Common myeloid progenitor, CD34-positive (primary cell): Measurements from ENCODE around the gene IRAK1.
A peak's percentile ranks its signal among the peaks of the same experiment; 100 is the strongest.

Source experiments
- CTCF ChIA-PET: fragments of 350-600 bp; sonication (Branson Sonifier 250); formaldehyde crosslinking; loops from one replicate; lab custom pipeline; 2021; ENCODE audit warnings: antibody characterized with exemption; lab: Charles Lee
- POLR2A ChIA-PET: fragments of 350-600 bp; sonication (Branson Sonifier 250); formaldehyde crosslinking; loops from one replicate; lab custom pipeline; 2021; ENCODE audit warnings: antibody characterized with exemption; lab: Charles Lee
- DNase-seq, 3 donors: peaks; one replicate each; pipeline versions ENCODE4 v3.0.0 to v3.0.0-alpha.2; 2013
- H3K27ac ChIP-seq, 2 experiments: 1 replicate in 1 of 2; 2 replicates in 1 of 2; pipeline ENCODE4 v1.7.0; 2013; ENCODE audit warnings: inconsistent platforms in 2 of 2, low read length in 2 of 2, mild to moderate bottlenecking in 2 of 2, low read depth in 1 of 2, moderate library complexity in 1 of 2; ENCODE audit not compliant: severe bottlenecking in 2 of 2, insufficient read depth in 1 of 2, poor library complexity in 1 of 2
- H3K27me3 ChIP-seq, 5 experiments: replicated peaks in 2 of 5; 1 replicate in 3 of 5; 2 replicates in 2 of 5; pipeline versions ENCODE4 v1.6.1 to v1.7.0; 2013; ENCODE audit warnings: low read length in 4 of 5, mild to moderate bottlenecking in 2 of 5, moderate library complexity in 2 of 5, inconsistent platforms in 1 of 5; ENCODE audit not compliant: insufficient read depth in 5 of 5, control insufficient read depth in 4 of 5
- H3K36me3 ChIP-seq, 4 experiments: 1 replicate in 2 of 4; 2 replicates in 2 of 4; pipeline versions ENCODE4 v1.6.1 to v1.7.0; 2013; ENCODE audit warnings: low read length in 3 of 4, control low read depth in 1 of 4, mild to moderate bottlenecking in 1 of 4; ENCODE audit not compliant: control insufficient read depth in 4 of 4, insufficient read depth in 4 of 4
- H3K4me1 ChIP-seq, 4 experiments: 1 replicate in 3 of 4; 2 replicates in 1 of 4; pipeline versions ENCODE4 v1.6.1 to v1.7.1; 2013; ENCODE audit warnings: low read length in 3 of 4, mild to moderate bottlenecking in 3 of 4, control low read depth in 1 of 4, inconsistent platforms in 1 of 4, moderate library complexity in 1 of 4; ENCODE audit not compliant: control insufficient read depth in 4 of 4, insufficient read depth in 4 of 4; ENCODE audit errors: control extremely low read depth in 1 of 4
- H3K4me3 ChIP-seq, 7 experiments: 1 replicate in 4 of 7; 2 replicates in 3 of 7; pipeline versions ENCODE4 v1.5.1 to v1.7.0; 2013; ENCODE audit warnings: mild to moderate bottlenecking in 7 of 7, low read length in 6 of 7, moderate library complexity in 6 of 7, inconsistent platforms in 2 of 7, low read depth in 2 of 7, control low read depth in 1 of 7; ENCODE audit not compliant: insufficient read depth in 4 of 7, control insufficient read depth in 1 of 7; ENCODE audit errors: extremely low read depth in 1 of 7
- H3K9me3 ChIP-seq, 5 experiments: 1 replicate in 4 of 5; 2 replicates in 1 of 5; pipeline versions ENCODE4 v1.6.1 to v1.7.1; 2013; ENCODE audit warnings: low read length in 4 of 5, mild to moderate bottlenecking in 2 of 5, inconsistent platforms in 1 of 5, low read depth in 1 of 5, moderate library complexity in 1 of 5; ENCODE audit not compliant: control insufficient read depth in 4 of 5, insufficient read depth in 2 of 5; ENCODE audit errors: control extremely low read depth in 1 of 5
- WGBS: methylation state at CpG from one replicate; pipeline ENCODE4 v1.1.5; 2013; ENCODE audit not compliant: insufficient coverage; 5-methylcytosine and 5-hydroxymethylcytosine counted together

Gene IRAK1

GRCh38 chrX:153973127-153974002, 46.3 kb downstream of the IRAK1 start:
- Histone ChIP-seq H3K27me3 (peaks cover 0 to 12% (median 0%) of the 10 kb centered on the region in 5 experiments), H3K4me3 (peak overlapping the region in 6 of 7 experiments; percentile 67 to 96 (median 90)), H3K9me3 (no peaks in the 10 kb centered on the region), H3K36me3 (peaks cover 0 to 7% (median under 1%) of the 10 kb centered on the region in 4 experiments), H3K27ac (peak overlapping the region; percentile 54 to 99), H3K4me1 (peaks cover 2 to 37% (median 35%) of the 10 kb centered on the region in 4 experiments)
- 84% methylated on average over 10 of the region's 20 CpGs for WGBS
- ChIA-PET CTCF (interaction anchor here (0.9 to 1.4 kb wide), 2 partner anchors 29 to 39 kb away, joined by 3 read pairs; no protein-coding TSS in a partner anchor), POLR2A (interaction anchor here (1.2 kb wide), 1 partner anchor 29 kb away, joined by 4 read pairs; no protein-coding TSS in a partner anchor)
- no peak for DNase-seq

- CTCF ChIA-PET, result no interaction called here
- Histone ChIP-seq H3K27me3 (peaks cover 0 to 13% (median 0%) of the 10 kb centered on the region in 5 experiments), H3K9me3 (no peaks in the 10 kb centered on the region), H3K4me3 (peak within 1 kb of the TSS; percentile 80 to 97 (median 93)), H3K4me1 (peaks cover 10 to 45% (median 43%) of the 10 kb centered on the region in 4 experiments), H3K27ac (peak within 1 kb of the TSS; percentile 98 to 99), H3K36me3 (peaks cover 0 to 7% (median under 1%) of the 10 kb centered on the region in 4 experiments)
- DNase-seq, result peak; percentile 79 to 94 (median 92)
- POLR2A ChIA-PET, result interaction anchor here (1.9 to 2.2 kb wide), 2 partner anchors 30 to 46 kb away, joined by 7 to 11 read pairs; partner anchors contain the start of gene ARHGAP4
- 18% methylated on average over 87 of the region's 103 CpGs for WGBS
Measured at GRCh38 chrX:153972368-153973126, 47.2 kb downstream of the IRAK1 start, which contains the start of gene TMEM187. Gene TMEM187 (plus strand): TSS chrX:153972754. CDS start chrX:153982063, 9,309 bp downstream.

- WGBS, result 14% methylated on average over 89 of the region's 96 CpGs
- ChIA-PET CTCF (interaction anchor here (4.2 kb wide), 1 partner anchor 46 kb away, joined by 17 read pairs; the partner anchor contains the start of gene ARHGAP4), POLR2A (interaction anchor here (0.6 to 2.2 kb wide), 5 partner anchors 31 to 525 kb away, joined by 4 to 11 read pairs (median 4); partner anchors contain the start of genes ARHGAP4 and RPL10)
- Histone ChIP-seq H3K27ac (peak within 1 kb of the TSS; percentile 98 to 99), H3K4me3 (peak within 1 kb of the TSS; percentile 80 to 97 (median 93)), H3K9me3 (no peaks in the 10 kb centered on the region), H3K27me3 (peaks cover 0 to 22% (median 0%) of the 10 kb centered on the region in 5 experiments), H3K36me3 (peaks cover 0 to 13% (median 2%) of the 10 kb centered on the region in 4 experiments), H3K4me1 (peaks cover 13 to 53% (median 51%) of the 10 kb centered on the region in 4 experiments)
- peak; percentile 89 to 96 (median 95) for DNase-seq
Measured at GRCh38 chrX:153971450-153972367, 48.0 kb downstream of the IRAK1 start, which contains the start of gene HCFC1. Gene HCFC1 (minus strand): TSS chrX:153971818. CDS start chrX:153970840, 978 bp downstream.

- 19% methylated on average over 19 of the region's 34 CpGs for WGBS
- H3K36me3 ChIP-seq, result peaks cover 0 to 17% (median 3%) of the 10 kb centered on the region in 4 experiments
- peak overlapping the region; percentile 98 to 99 for H3K27ac ChIP-seq
- H3K27me3 ChIP-seq, result peaks cover 0 to 26% (median 0%) of the 10 kb centered on the region in 5 experiments
- POLR2A ChIA-PET, result interaction anchor here (0.6 to 2.2 kb wide), 5 partner anchors 31 to 526 kb away, joined by 4 to 11 read pairs (median 4); partner anchors contain the start of genes ARHGAP4 and RPL10
- DNase-seq, result peak; percentile 86 to 95 (median 94)
- CTCF ChIA-PET, result interaction anchor here (1.0 to 4.2 kb wide), 2 partner anchors 21 to 46 kb away, joined by 3 to 17 read pairs; partner anchors contain the start of gene ARHGAP4
- H3K9me3 ChIP-seq, result no peaks in the 10 kb centered on the region
- H3K4me1 ChIP-seq, result peaks cover 13 to 59% (median 56%) of the 10 kb centered on the region in 4 experiments
- H3K4me3 ChIP-seq, result peak overlapping the region; percentile 80 to 97 (median 93)
Measured at GRCh38 chrX:153971124-153971449, 48.6 kb downstream of the IRAK1 start.

GRCh38 chrX:153970357-153971123, 49.2 kb downstream of the IRAK1 start:
- WGBS, result 17% methylated on average over 43 of the region's 49 CpGs
- Histone ChIP-seq H3K27ac (peak overlapping the region; percentile 98 to 99), H3K4me1 (peaks cover 13 to 65% (median 60%) of the 10 kb centered on the region in 4 experiments), H3K4me3 (peak overlapping the region; percentile 80 to 97 (median 93)), H3K36me3 (peaks cover 0 to 17% (median 3%) of the 10 kb centered on the region in 4 experiments), H3K9me3 (no peaks in the 10 kb centered on the region), H3K27me3 (peaks cover 0 to 27% (median 0%) of the 10 kb centered on the region in 5 experiments)
- ChIA-PET POLR2A (interaction anchor here (0.6 to 2.2 kb wide), 4 partner anchors 32 to 527 kb away, joined by 4 to 11 read pairs (median 6); partner anchors contain the start of genes ARHGAP4 and RPL10), CTCF (interaction anchor here (1.0 to 4.2 kb wide), 4 partner anchors 21 to 48 kb away, joined by 3 to 17 read pairs (median 8); partner anchors contain the start of gene ARHGAP4)
- peak in 2 of 3 donors; percentile 69 to 73 for DNase-seq
